Tibial artery (tissue), 4 donors: Measurements from ENCODE around the gene EFNA5.

Experiments used
- DNase-seq, 2 donors: peaks; one replicate each; pipeline ENCODE4 v3.0.0-alpha.2; 2019
- H3K27ac ChIP-seq, 2 donors: fragments of 200-600 bp; sonication (generic) in 1 of 2; 1 replicate in 1 of 2; 2 replicates in 1 of 2; pipeline ENCODE4 v1.5.1; 2018 to 2019; ENCODE audit warnings: mild to moderate bottlenecking in 1 of 2
- H3K27me3 ChIP-seq, 2 donors: fragments of 200-600 bp; sonication (generic) in 1 of 2; one replicate each; pipeline versions ENCODE4 v1.5.1 to v1.6.0; 2016 to 2019
- H3K36me3 ChIP-seq, 3 donors: fragments of 200-600 bp; sonication (generic) in 2 of 3; one replicate each; pipeline ENCODE4 v1.5.1; 2016 to 2019; ENCODE audit warnings: mild to moderate bottlenecking in 2 of 3
- H3K4me1 ChIP-seq, 4 donors: fragments of 200-600 bp; sonication (generic) in 2 of 4; 1 replicate in 3 of 4; 2 replicates in 1 of 4; pipeline ENCODE4 v1.5.1; 2016 to 2019
- H3K4me3 ChIP-seq, 2 donors: fragments of 200-600 bp; sonication (generic) in 1 of 2; 1 replicate in 1 of 2; 2 replicates in 1 of 2; pipeline ENCODE4 v1.5.1; 2018 to 2019; ENCODE audit warnings: mild to moderate bottlenecking in 2 of 2
- H3K9me3 ChIP-seq, 3 donors: fragments of 200-600 bp; sonication (generic) in 1 of 3; one replicate each; pipeline ENCODE4 v1.5.1; 2016 to 2019
- intact Hi-C: fragments of 100-400 bp; cut with DNase I; formaldehyde crosslinking; loops from one replicate; pipeline ENCODE4 v1.15.0; 2023; ENCODE audit warnings: low total_unique reads
- TF ChIP-seq, protein P1 (sequence below), 2 experiments: fragments of 200-600 bp in 1 of 2; fragments of 450-650 bp in 1 of 2; IDR thresholded peaks; one replicate each; pipeline ENCODE4 v1.5.1; 2017 to 2019; ENCODE audit warnings: antibody characterized with exemption in 2 of 2, mild to moderate bottlenecking in 1 of 2, moderate library complexity in 1 of 2

EFNA5 gene

DNA sequence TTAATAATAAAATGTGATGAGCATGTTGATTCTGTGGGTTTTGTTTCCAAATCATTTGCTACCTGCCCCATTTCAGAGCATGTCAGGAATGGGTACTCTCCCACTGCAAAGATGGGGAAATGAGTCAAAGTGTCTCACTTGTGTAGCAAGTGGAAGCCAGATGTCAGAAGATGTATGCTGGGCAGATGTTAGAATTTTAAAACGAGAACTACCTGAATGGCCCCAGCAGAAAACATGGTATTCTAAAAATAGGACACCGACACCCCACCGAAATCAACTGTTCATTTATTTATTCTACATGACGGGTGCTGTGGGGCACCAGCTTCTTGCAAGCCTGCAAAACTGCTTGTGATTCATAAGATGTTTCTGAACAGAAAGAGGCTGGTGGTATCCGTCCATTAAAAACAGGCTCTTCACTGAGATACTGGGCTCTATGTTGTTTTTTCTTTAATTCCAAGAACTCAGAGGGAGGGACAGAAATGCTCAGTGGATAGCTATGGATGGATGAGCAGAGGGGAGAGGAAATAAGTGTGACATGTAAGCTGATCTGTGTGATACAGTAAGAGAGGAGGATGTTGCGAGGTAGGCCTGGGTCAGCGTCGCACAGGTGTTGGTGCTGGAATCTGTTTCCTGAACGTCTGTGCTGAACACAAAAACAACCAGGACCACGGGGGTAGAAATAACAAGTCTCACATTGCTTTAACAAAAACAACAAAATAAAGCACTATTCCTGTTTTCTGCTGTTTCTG lies 157.2 kb downstream of the EFNA5 start:
- TF ChIP-seq, protein P1, sequence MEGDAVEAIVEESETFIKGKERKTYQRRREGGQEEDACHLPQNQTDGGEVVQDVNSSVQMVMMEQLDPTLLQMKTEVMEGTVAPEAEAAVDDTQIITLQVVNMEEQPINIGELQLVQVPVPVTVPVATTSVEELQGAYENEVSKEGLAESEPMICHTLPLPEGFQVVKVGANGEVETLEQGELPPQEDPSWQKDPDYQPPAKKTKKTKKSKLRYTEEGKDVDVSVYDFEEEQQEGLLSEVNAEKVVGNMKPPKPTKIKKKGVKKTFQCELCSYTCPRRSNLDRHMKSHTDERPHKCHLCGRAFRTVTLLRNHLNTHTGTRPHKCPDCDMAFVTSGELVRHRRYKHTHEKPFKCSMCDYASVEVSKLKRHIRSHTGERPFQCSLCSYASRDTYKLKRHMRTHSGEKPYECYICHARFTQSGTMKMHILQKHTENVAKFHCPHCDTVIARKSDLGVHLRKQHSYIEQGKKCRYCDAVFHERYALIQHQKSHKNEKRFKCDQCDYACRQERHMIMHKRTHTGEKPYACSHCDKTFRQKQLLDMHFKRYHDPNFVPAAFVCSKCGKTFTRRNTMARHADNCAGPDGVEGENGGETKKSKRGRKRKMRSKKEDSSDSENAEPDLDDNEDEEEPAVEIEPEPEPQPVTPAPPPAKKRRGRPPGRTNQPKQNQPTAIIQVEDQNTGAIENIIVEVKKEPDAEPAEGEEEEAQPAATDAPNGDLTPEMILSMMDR (IDR thresholded peaks at IDR 0.05): no peak
- DNase-seq: no peak
- Histone ChIP-seq H3K36me3 (no peaks in the 10 kb centered on the region), H3K9me3 (no peaks in the 10 kb centered on the region), H3K27ac (no peak overlapping the region), H3K27me3 (no peaks in the 10 kb centered on the region), H3K4me3 (no peak overlapping the region), H3K4me1 (no peaks in the 10 kb centered on the region)
- intact Hi-C loops: no loop called here

DNA sequence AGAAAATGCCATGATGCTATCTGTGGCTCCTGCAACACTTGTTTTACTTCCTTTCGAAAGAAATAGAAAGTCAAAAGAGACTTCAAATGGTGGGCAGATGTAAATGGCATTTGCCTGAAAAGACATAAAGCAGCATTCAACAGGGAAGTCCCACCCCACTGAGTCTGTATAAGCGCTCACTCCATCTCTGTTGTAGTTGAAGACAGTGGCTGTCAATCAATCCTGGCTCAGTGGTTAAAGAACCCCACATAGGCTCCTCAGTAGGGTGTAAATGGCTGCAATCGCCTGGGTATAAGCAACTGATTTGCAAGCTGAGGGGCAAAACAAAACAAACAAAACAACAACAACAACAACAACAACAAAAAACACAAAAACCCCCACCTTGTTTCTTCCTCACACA lies 158.7 kb downstream of the EFNA5 start:
- Histone ChIP-seq H3K36me3 (no peaks in the 10 kb centered on the region), H3K4me1 (no peaks in the 10 kb centered on the region), H3K9me3 (no peaks in the 10 kb centered on the region), H3K4me3 (no peak overlapping the region), H3K27me3 (no peaks in the 10 kb centered on the region), H3K27ac (no peak overlapping the region)
- TF ChIP-seq, protein P1 (IDR thresholded peaks at IDR 0.05): no peak
- no peak for DNase-seq
- intact Hi-C loops: no loop called here

DNA sequence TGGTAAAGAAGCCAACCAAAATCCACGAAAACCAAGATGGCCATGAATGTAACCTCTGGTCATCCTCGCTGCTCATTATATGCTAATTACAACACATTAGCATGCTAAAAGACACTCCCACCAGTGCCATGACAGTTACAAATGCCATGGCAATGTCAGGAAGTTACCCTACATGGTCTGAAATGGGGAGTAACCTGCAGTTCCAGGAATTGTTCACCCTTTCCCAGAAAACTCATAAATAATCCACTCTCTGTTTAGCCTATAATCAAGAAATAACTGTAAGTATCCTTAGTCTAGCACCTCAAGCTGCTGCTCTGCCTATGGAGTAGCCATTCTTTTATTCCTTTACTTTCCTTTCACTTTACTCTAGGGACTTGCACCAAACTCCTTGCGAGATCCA lies 160.6 kb downstream of the EFNA5 start:
- Histone ChIP-seq H3K9me3 (no peaks in the 10 kb centered on the region), H3K4me1 (no peaks in the 10 kb centered on the region), H3K4me3 (no peak overlapping the region), H3K36me3 (no peaks in the 10 kb centered on the region), H3K27ac (no peak overlapping the region), H3K27me3 (no peaks in the 10 kb centered on the region)
- intact Hi-C loops: no loop called here
- no peak for DNase-seq
- TF ChIP-seq, protein P1 (IDR thresholded peaks at IDR 0.05): no peak

DNA sequence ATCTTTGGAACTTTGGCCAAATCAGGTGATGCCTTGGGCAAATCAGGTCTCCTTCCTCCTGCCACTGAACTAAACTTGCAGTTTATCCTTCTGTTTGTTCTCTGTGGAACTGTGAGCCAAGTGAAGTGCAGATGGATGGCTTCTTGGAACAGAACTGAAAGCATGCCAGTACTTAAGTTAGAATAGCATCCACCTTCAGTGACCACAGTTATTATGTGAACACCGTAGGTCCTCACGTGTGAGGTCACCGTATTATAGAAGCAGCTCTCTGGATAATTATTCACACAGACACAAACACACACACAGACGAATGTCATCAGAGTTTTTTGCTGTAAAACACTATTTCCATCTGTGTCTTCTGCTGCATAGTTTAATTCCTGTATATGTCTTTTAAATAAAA lies 162.6 kb downstream of the EFNA5 start:
- intact Hi-C loops: no loop called here
- H3K36me3 ChIP-seq: no peaks in the 10 kb centered on the region
- H3K4me3 ChIP-seq: no peak overlapping the region
- no peaks in the 10 kb centered on the region for H3K9me3 ChIP-seq
- TF ChIP-seq, protein P1 (IDR thresholded peaks at IDR 0.05): no peak
- DNase-seq: no peak
- H3K27ac ChIP-seq: no peak overlapping the region
- H3K4me1 ChIP-seq: no peaks in the 10 kb centered on the region
- no peaks in the 10 kb centered on the region for H3K27me3 ChIP-seq

DNA sequence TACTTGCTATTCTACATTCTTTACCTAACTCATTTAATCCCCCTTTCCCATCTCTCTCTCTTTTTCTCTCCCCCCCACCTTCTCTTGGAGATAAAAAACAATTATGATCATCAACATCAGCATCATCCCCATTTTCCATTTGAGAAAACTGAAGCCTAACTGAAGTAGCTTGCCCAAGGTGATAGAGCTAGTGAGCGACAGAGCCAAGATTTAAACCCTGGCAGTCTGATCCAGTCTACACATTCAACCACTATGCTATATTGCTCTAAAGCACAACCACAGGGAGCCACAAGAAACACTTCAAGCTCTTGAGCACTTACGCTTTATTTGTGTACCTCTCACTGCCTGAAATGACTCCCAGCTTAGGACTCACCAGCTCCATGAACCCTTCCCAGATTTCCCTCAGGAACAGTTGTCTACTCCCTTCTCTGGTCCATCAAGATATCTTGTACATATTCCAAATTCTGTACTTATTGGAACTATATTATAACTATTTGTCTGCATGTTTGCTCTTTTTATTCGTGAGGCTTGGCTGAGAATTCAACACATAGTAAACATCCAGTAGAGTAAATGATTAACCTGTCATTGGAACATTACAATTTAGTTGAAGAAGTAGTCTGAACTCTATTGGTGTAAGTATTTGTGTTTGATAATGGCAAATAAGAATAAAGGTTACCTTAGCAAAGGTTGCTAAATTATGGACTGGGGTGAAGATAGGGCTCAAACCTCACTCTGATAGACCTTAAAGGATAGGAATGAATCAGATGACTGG lies 164.8 kb downstream of the EFNA5 start:
- no peaks in the 10 kb centered on the region for H3K4me1 ChIP-seq
- intact Hi-C loops: no loop called here
- H3K27me3 ChIP-seq: no peaks in the 10 kb centered on the region
- H3K27ac ChIP-seq: no peak overlapping the region
- H3K36me3 ChIP-seq: no peaks in the 10 kb centered on the region
- DNase-seq: no peak
- TF ChIP-seq, protein P1 (IDR thresholded peaks at IDR 0.05): no peak
- no peaks in the 10 kb centered on the region for H3K9me3 ChIP-seq
- H3K4me3 ChIP-seq: no peak overlapping the region
